GM19240 (cell line): Measurements from ENCODE around the gene NHLRC2.

ENCODE experiments used
- DNase-seq: peaks from one replicate; pipeline ENCODE4 v3.0.0; 2011; ENCODE audit warnings: low spot score; ENCODE audit not compliant: insufficient read length

Gene NHLRC2

GRCh38 chr10:113865901-113866300 lies 11.4 kb downstream of the NHLRC2 start:
- no peak for DNase-seq

DNA sequence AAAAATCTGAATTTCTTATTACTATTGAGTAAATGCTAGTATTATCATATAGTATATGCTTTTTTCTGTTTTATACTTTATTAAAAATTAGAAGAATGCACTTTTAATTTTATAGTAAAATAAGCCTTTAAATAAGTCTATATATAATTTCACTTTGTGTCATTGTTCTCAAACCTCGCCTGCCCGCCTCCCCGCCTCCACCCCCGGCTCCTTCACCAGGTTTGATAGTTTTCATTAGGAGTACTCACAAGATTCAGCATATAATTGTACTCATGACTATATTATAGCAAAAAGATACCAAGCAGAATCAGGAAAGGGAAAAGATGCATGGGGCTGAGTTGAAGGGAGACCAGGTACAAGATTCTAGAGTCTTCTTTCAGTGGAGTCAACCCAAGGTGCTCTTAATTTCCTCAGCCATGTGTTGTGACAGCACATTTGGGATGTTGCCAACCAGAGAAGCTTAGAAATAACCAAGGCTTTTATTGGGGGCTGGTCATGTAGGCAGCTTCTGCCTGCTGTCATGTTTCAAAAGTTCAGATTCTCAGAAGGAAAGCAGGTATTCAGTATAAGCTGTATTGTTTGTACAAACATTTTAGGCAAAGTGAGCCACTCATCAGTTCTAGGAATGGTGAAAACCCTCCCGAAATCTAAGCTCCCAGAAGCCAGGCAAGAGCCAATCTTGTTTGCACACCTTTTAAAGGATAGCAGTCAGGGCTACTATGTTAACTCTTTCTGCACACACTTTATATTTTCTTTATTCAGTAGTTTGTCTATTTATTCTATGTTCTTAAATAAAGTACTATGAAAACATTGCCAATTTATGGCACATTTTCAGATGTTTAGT lies 12.3 kb downstream of the NHLRC2 start:
- DNase-seq = no peak

DNA sequence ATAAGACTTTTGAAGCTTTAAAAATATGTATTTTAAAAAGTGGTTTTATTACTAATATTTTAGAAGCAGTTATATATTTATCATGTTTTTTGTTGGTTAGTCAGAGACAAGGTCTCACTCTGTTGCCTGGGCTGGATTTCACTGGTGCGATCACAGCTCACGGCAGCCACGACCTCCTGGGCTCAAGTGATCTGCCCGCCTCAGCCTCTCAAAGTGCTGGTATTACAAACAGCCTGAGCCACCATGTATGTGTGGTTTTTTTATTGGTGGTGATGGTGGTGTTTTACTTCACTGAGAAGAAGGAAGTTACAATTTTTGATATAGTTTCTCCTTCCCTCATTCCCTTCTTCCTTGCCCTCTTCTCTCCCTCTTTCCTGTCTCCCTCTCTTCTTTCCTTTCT lies 13.4 kb downstream of the NHLRC2 start:
- DNase-seq = no peak

- no peak for DNase-seq
These were observed 15.3 kb downstream of the NHLRC2 start for GRCh38 chr10:113869789-113870188.

DNA sequence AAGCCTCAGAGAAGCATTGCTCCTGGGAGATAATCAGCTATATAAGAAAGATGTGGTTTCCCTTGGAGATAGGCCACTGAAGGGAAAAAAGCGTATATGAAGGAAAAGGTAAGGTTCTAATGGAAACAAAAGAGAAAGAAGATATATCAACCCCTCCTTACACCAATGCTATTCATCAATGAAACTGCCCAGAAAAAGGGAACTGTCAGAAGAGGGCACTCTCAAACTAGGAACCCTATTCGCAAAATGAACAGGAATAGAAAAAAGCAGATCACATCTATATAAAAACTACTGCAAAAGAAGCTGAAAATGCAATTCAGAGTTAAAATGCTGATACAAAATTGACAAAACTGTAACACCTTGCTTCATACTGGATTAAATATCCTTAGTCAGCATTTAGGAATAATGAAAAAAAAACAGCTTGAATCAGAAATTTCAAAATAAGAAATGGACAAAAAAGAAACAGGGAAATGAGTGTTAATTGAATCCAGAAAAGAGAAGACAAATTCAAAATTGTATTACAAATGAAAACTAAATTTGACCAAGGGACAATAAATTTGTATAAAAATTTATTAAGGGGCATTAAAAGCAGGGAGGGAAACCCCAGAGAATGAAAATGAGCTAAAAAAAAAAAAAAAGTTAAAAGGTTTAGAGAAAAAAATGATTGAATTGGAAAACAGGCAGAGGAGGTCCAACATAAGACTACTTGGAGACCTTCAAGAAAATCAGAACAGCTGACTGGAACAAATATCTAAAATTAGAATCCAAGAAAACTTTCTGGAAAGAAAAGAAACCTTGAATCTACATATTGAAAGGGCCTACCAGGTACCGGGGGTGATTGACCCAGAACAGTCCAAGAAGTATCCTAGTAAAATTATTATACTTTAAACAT lies 17.9 kb downstream of the NHLRC2 start:
- no peak for DNase-seq

DNA sequence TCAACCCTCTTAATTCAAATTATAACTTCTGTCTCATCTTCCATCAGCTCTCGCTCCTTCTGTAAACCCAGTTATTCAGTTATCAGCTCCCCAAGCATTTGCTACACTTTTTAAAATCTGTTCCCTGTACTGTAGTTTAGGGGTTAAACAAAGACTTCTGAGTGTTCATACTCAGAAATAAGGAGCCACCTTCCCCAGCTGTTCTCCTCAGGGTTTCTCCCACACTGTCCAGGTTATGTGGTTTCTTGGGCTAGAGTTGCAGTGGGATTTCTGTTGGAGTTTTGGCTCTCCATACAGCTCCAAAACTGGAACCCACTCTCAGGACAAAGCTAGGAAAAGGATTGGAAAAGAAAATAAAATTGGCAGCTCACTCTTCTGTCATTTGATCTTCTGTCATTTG lies 20.8 kb downstream of the NHLRC2 start:
- no peak for DNase-seq

DNA sequence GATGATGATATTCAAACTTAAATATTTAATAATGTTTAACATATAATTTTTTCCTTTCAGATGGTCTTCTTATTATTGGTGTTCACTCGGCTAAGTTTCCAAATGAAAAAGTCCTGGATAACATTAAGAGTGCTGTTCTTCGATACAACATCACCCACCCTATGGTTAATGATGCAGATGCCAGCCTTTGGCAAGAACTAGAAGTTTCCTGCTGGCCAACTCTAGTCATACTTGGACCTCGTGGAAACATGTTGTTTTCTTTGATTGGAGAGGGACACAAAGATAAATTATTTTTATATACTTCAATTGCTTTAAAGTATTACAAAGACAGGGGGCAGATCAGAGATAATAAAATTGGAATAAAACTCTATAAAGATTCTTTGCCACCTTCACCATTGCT lies 22.0 kb downstream of the NHLRC2 start:
- no peak for DNase-seq

- no peak for DNase-seq
These were observed 25.2 kb downstream of the NHLRC2 start for GRCh38 chr10:113879691-113880090.

DNA sequence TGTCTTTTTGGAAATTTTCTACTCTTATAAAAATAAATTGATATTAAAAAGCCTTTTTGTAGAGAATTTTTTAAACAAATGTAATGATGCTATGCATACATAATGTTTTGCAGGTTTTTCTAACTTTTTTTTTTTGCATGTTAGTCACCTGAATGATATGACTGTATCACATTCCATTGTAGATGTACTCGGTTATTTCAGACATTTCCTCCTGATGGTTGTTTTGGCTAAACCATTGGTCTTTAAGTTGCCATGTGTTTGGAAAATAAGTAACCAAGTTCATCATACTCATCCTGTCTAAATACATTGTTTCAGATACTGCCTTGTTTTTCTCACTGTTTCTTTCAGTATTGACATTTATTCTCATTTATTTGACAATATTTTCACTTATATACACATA lies 25.8 kb downstream of the NHLRC2 start:
- DNase-seq = no peak

- DNase-seq = no peak
These were observed 27.8 kb downstream of the NHLRC2 start for GRCh38 chr10:113882240-113882639.

DNA sequence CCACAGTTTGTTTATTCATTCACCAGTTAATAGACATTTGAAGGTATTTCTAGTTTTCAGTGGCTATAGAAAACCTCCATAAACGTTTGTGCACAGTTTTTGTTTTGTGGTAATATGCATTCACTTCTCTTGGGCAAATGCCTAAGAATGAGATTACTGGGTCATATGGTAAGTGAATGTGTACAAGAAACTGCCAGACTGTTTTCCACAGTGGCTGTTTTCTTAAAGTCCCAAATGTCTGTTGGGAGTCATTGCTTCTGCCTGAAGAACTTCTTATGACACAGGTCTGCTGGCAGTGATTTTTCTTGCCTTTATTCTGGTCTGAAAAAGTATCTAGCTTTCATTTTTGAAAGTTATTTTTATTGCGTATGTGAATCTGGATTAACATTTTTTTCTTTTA lies 35.5 kb downstream of the NHLRC2 start:
- no peak for DNase-seq

DNA sequence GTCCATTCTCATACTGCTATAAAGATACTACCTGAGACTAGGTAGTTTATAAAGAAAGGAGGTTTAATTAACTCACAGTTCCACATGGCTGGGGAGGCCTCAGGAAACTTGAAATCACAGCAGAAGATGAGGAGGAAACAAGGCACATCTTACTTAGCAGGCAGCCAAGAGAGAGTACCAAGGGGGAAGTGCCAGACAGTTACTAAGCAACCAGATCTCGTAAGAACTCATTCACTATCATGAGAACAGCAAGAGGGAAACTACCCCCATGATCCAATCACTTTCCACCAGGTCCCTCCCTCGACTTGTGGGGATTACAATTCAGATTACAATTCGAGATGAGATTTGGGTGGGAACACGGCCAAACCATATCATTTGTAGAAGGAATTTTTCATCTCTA lies 36.3 kb downstream of the NHLRC2 start:
- DNase-seq = no peak

DNA sequence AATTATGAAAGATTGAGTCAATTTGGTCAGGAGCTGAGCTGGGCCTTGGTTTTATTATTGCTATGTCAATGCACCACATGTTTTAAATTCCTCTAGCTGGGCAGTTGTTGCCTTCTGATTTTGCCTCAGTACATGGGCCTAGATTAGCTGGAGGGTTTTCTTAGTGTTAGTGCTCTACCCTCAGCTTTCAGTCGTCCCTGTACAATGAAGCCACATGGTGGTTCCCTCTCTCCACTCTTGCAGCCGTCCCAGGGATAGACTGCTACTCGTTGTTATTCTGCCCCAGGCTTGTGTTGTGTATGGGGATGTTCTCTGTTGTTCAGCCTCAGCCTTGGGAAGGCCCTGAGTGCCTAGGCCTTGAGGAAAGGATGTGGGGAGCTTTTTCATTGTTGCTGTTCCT lies 37.0 kb downstream of the NHLRC2 start:
- DNase-seq = no peak

DNA sequence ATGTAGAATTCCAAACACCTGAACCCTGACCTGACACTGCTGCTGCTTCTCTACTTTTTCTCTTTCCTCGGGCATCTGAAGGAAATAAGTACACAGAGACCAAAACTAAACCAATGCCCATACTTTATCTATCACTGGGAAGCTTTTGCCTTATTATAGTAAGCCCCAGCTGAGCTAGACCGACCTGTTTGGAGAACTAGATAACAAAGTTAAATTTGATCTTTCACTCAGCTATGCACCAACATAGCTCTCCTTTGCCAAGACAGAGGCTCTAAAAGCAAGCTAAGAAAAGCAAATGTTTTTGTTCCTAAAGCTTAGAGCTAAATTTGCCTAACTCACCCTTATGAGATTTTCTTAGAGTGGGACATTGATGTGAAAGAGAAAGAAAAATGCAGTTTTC lies 39.1 kb downstream of the NHLRC2 start:
- DNase-seq = no peak

DNA sequence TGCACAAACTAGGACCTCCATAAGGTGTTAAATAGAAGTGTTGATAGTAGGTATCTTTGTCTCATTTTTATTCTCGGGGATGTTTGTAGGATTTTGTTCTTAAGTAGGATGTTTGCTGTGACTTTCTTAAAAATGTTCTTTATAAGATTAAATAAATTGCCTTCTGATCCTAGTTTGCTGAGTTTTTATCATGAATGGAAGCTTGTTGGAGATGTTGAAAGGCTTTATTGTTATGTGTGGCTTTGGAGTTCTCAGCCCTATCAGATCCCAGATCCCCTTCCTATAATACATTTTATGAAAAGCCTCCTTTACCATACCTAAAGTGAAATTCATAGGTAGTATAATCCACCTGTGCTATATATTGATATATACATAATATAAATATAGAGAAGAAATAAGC lies 40.1 kb downstream of the NHLRC2 start:
- no peak for DNase-seq

DNA sequence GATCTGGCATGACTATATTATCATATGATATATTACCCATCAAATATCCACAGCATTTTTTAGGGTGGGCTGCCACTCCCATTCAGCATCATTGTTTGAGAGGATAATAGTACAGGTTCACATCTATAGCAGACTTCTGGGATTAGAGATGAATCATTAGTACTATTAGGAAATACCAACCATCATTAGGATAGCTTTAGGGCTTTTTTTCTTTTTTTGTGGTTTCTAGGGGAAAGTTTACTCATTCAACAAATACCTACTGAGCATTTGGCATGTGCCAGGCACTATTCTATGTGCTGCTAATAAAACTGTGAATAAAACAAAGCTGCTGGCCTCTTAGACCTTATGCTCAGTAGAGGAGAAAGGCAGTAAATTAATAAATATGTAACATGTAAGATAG lies 40.6 kb downstream of the NHLRC2 start:
- DNase-seq = no peak

DNA sequence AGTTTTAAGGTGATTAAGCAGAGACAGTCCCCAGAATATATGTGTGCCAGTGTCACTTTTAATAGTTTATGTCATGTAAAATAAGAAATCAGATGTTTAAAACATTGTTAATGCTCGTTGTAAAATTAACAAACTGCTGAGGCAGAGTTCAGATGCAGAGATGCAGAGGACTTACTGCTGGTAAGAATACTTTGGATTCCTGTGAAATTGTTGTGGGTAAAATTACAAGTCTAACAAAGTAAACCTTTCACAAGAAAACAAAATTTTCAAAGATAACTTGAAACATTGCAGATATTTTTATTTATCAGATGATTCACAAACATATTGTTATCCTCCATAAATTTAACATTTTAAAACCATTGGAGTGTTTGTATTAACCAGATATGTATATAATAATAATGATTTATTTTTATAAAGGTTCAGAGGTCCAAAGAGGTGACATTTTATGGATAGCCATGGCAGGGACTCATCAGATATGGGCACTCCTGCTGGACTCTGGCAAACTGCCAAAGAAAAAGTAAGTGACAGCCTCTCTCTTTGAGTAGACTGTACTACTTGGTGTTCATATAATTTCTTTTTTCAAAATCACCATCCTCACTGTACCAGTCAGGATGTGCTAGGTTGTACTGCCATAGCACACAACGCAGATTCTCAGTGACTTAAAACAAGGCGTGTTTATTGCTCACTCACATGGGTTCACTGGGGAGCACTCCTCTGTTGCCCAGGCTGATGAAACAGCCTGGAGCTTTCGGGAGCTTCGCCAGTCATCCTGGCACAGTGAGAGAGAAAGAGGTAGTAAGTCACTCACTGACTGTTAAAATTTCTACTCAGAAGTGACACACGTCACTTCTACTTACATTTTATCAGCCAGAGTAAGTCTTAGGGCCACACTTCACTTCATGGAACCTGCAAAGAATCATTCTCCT lies 43.5 kb downstream of the NHLRC2 start:
- no peak for DNase-seq

DNA sequence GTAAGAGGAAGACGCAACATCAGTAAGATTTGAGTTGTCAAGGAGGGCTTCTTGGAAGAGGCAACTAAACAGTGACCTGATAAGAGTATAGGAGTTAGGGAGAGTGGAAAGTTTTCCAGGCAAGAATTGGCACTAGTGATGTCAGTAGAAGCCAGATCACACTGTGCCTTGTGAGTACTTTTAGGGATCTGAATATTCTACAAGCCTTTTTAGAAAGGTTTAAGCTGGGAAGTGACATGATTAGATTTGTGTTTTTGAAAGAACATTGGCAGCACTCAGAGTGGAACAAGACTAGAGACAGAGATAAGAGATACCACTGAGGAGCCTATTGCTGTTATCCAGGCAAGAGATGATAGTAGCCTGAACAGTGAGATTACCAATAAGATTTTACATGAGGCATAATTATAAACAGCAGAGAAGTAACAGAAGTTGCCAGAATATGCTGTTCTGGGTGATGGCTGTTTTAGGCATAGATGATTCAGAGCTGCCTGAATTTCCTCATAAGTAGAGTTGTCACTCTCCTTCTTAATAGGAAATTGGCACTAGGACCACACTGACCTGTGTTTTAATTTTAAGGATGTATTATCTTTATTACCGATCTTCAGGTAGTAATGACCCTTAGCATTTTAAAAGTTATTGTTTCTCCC lies 45.6 kb downstream of the NHLRC2 start:
- DNase-seq = no peak

DNA sequence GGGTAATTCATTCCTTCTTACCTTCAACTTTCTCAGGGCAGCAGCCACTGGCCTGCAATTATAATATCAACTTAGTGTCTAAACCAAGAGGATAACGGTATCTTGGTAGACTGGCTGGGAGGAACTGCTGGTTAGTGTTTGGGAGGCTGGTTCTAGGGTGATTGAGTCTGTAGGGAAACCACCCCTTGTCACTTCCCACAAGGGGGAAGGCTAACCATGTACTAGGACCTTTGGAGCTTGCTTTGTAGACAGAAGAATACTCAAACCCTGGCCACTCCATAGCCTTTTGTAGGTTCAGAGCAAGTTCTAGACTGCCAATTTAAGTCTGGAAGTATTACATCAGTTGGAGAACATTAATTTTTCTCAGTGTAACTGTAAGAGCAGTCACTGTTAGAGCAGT lies 51.3 kb downstream of the NHLRC2 start:
- DNase-seq = no peak

DNA sequence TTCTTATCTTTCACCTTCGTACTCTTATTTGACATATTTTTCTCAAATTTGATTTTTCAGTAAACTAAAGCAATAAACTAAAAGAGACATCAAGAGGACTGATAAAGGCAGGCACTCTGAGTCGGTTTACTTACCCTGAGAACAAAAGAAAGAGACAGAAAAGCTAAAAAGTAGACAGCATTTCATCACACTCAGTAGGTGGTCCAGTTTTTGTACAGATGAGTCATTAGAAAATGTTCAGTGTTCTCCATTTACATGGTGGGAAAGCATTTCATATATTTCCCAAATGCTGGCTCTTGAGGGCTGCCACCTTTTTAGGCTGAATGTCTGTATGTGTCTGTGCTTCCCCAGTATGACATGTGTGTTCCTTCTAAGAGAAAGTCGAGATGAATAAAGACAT lies 52.7 kb downstream of the NHLRC2 start:
- DNase-seq = no peak

- no peak for DNase-seq
These were observed 53.8 kb downstream of the NHLRC2 start for GRCh38 chr10:113908236-113908635.
